ENCODE data around the gene IL21R.

The IL21R gene

DNA sequence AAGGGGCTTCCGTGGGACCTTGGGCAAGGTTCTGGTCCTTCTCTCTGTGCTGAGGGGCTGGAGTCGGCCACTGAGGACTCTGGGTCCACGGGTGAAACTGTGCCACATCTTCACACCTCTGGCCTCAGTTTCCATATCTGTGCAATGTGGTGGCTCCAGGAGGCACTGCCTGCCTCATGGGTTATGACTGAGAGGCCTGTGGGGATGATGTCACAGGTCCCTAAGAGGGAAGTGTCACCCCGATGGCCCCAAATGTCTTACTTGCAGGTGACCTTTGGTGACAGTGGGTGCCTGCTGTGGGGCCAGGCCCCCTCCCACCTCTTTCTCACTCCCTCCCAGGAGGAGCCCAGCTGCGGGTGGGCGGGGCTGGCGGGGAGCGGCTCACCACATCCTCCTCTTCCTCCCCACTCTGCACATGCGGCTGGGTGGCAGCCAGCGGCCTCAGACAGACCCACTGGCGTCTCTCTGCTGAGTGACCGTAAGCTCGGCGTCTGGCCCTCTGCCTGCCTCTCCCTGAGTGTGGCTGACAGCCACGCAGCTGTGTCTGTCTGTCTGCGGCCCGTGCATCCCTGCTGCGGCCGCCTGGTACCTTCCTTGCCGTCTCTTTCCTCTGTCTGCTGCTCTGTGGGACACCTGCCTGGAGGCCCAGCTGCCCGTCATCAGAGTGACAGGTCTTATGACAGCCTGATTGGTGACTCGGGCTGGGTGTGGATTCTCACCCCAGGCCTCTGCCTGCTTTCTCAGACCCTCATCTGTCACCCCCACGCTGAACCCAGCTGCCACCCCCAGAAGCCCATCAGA lies at the start of gene IL21R:
IL21R (plus strand) TSS at position 407 of the 801 bp plus-strand sequence. CDS start 27,898 bp downstream, outside the sequence.
- DNase-seq (ENCODE audit: extremely low read depth in 1 of 2, low read depth in 1 of 2), result peak; percentile 74 to 85

- DNase-seq (ENCODE audit: extremely low read depth in 1 of 2, low read depth in 1 of 2), result no peak
Measured at GRCh38 chr16:27353853-27354252, 48.1 kb upstream of the IL21R start.

- no peak for DNase-seq (ENCODE audit: extremely low read depth in 1 of 2, low read depth in 1 of 2)
Measured at GRCh38 chr16:27355610-27356009, 46.4 kb upstream of the IL21R start.

DNA sequence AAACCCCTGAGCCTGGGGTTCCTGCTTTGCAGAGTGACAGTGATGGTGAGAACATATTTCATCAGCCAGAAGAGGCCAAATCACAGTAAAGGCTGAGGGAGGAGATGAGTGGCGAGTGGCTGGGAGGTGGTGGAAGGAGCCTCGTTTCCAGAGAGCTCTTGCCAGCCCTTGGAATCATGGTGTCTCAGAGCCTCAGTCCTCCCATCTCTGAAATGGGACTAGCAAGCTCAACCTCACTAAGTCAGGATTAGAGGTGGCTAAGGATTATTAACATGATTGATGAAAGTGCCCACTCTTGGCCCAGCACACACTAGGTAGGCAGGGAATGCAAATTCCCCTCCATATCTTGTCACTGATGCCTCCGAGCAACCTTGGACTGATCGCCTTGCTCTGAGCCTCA lies 45.2 kb upstream of the IL21R start:
- no peak for DNase-seq (ENCODE audit: extremely low read depth in 1 of 2, low read depth in 1 of 2)

GRCh38 chr16:27359051-27359450 lies 42.9 kb upstream of the IL21R start:
- no peak for DNase-seq (ENCODE audit: extremely low read depth in 1 of 2, low read depth in 1 of 2)

DNA sequence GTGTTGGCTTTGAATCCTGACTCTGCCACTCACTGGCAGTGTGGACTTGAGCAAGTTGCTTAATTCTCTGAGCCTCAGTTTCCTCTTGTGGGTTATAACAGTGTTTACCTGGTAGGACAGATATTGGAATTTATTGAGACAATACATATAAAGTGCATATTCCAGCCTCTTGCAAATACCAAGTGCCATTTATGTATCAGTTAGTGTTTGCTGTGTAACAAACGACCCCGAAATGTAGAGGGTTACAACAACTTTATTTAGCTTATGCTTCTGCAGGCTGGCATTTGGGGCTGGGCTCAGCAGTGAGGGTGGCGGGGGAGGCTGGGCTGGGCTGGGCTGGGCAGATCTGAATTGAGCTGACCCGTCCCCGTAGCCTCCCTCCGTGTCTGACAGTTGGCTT lies 42.4 kb upstream of the IL21R start:
- no peak for DNase-seq (ENCODE audit: extremely low read depth in 1 of 2, low read depth in 1 of 2)

- DNase-seq (ENCODE audit: extremely low read depth in 1 of 2, low read depth in 1 of 2), result no peak
Measured at GRCh38 chr16:27361987-27362386, 40.0 kb upstream of the IL21R start.

- no peak for DNase-seq (ENCODE audit: extremely low read depth in 1 of 2, low read depth in 1 of 2)
Measured at GRCh38 chr16:27362570-27363245, 39.3 kb upstream of the IL21R start.

DNA sequence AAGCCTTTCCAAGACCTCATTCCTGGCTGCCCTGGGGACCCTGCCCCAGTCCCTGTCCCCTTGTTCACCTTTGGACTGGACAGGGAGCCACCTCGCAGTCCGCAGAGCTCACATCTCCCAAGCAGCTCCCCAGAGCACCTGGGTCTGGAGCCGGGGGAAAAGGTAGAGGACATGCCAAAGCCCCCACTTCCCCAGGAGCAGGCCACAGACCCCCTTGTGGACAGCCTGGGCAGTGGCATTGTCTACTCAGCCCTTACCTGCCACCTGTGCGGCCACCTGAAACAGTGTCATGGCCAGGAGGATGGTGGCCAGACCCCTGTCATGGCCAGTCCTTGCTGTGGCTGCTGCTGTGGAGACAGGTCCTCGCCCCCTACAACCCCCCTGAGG lies 38.7 kb upstream of the IL21R start:
- DNase-seq (ENCODE audit: extremely low read depth in 1 of 2, low read depth in 1 of 2), result no peak

DNA sequence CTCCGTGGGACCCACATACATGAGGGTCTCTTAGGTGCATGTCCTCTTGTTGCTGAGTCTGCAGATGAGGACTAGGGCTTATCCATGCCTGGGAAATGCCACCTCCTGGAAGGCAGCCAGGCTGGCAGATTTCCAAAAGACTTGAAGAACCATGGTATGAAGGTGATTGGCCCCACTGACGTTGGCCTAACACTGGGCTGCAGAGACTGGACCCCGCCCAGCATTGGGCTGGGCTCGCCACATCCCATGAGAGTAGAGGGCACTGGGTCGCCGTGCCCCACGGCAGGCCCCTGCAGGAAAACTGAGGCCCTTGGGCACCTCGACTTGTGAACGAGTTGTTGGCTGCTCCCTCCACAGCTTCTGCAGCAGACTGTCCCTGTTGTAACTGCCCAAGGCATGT lies 38.2 kb upstream of the IL21R start:
- DNase-seq (ENCODE audit: extremely low read depth in 1 of 2, low read depth in 1 of 2), result no peak

GRCh38 chr16:27364493-27365141 lies 37.4 kb upstream of the IL21R start:
- no peak for DNase-seq (ENCODE audit: extremely low read depth in 1 of 2, low read depth in 1 of 2)

GRCh38 chr16:27365142-27366089 lies 36.6 kb upstream of the IL21R start:
- no peak for DNase-seq (ENCODE audit: extremely low read depth in 1 of 2, low read depth in 1 of 2)

GRCh38 chr16:27366687-27367460 lies 35.1 kb upstream of the IL21R start:
- DNase-seq (ENCODE audit: extremely low read depth in 1 of 2, low read depth in 1 of 2), result peak in 1 of 2 donors; percentile 19

DNA sequence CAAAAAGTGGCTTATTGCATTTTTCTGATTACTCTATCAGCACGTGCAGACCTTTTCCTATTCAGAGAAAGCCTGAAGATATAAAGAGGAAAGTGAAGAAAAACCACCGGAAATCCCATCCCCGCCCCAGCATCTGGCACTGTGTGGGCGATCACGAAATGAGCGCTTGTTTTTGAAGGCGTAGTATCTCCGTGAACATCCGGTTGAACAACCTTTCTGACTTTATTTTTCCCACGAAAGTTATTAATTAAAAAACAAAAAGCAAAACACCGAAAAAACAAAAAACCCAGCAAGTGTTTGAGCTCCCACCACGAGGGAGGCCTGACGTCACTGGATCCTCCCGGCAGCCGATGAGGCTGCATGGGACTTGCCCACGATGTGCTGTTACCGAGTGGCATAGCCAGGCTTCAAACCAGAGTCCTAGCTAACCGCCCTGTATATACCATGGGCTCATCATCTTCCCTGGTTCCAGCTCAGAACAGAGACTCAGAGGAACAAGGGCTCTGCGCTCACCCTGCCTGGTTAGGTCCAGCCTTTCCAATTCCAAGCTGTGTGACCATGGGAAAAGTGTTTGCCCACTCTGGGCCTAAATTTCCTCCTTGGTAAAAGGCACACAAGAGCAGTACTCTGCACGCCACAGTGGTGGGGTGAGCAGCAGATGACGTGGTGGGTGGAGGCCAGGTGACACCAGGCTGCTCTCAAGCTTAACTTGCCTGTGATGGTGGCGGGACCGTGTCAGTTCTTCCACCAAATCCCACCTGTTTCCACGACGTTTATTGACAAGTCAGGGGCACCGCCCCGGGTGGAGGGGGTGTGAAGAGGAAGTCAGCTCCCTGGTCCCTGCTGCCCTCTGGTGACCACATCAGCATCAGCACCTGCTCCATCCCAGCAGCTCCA lies 34.3 kb upstream of the IL21R start:
- peak; percentile 77 to 93 for DNase-seq (ENCODE audit: extremely low read depth in 1 of 2, low read depth in 1 of 2)

- no peak for DNase-seq (ENCODE audit: extremely low read depth in 1 of 2, low read depth in 1 of 2)
Measured at GRCh38 chr16:27368358-27368722, 33.6 kb upstream of the IL21R start.

- DNase-seq (ENCODE audit: extremely low read depth in 1 of 2, low read depth in 1 of 2), result no peak
Measured at GRCh38 chr16:27369806-27370205, 32.2 kb upstream of the IL21R start.

- no peak for DNase-seq (ENCODE audit: extremely low read depth in 1 of 2, low read depth in 1 of 2)
Measured at GRCh38 chr16:27370318-27370717, 31.7 kb upstream of the IL21R start.

GRCh38 chr16:27373312-27373711 lies 28.7 kb upstream of the IL21R start:
- no peak for DNase-seq (ENCODE audit: extremely low read depth in 1 of 2, low read depth in 1 of 2)

GRCh38 chr16:27374221-27374803 lies 27.7 kb upstream of the IL21R start:
- no peak for DNase-seq (ENCODE audit: extremely low read depth in 1 of 2, low read depth in 1 of 2)
